Lower leg skin (tissue), 4 donors: ENCODE measurements around the gene CRYBA4. TPM values are rescaled to one million over a fixed set of nuclear protein-coding genes. Genes with fewer than 3 reads are reported as not detected.

ENCODE experiments used
- DNase-seq, 2 donors: peaks; one replicate each; pipeline ENCODE4 v3.0.0-alpha.2; 2019; ENCODE audit warnings: low spot score in 2 of 2
- H3K4me3 ChIP-seq: fragments of 200-600 bp; sonication (generic); 2 replicates; pipeline ENCODE4 v1.5.1; 2017; ENCODE audit warnings: mild to moderate bottlenecking, low read depth; ENCODE audit not compliant: poor library complexity, severe bottlenecking
- POLR2A ChIP-seq, 2 donors: fragments of 450-650 bp; IDR thresholded peaks; one replicate each; pipeline ENCODE4 v1.6.1; 2016 to 2017; ENCODE audit warnings: antibody characterized with exemption in 2 of 2, mild to moderate bottlenecking in 1 of 2, moderate library complexity in 1 of 2
- WGBS, 2 donors: methylation state at CpG; one replicate each; pipeline ENCODE4 v1.1.5; 2018; 5-methylcytosine and 5-hydroxymethylcytosine counted together
- intact Hi-C: fragments of 100-400 bp; cut with DNase I; formaldehyde crosslinking; loops from one replicate; pipeline ENCODE4 v1.15.0; 2023; ENCODE audit warnings: low total_unique reads
- total RNA-seq, 4 donors: library from RNA; depleted of rRNA; stranded (reverse); fragments of >200 nt; gene quantifications; one replicate each; pipeline ENCODE4 v1.1.0, GENCODE V29; 2016
- TF ChIP-seq, protein P1 (sequence below), 3 donors: fragments of 450-650 bp; IDR thresholded peaks; one replicate each; pipeline ENCODE4 v1.5.1; 2016; ENCODE audit warnings: antibody characterized with exemption in 3 of 3, mild to moderate bottlenecking in 3 of 3, moderate library complexity in 2 of 3

CRYBA4 gene
- total RNA-seq, 4 donors from 2014 or later, result not detected

DNA sequence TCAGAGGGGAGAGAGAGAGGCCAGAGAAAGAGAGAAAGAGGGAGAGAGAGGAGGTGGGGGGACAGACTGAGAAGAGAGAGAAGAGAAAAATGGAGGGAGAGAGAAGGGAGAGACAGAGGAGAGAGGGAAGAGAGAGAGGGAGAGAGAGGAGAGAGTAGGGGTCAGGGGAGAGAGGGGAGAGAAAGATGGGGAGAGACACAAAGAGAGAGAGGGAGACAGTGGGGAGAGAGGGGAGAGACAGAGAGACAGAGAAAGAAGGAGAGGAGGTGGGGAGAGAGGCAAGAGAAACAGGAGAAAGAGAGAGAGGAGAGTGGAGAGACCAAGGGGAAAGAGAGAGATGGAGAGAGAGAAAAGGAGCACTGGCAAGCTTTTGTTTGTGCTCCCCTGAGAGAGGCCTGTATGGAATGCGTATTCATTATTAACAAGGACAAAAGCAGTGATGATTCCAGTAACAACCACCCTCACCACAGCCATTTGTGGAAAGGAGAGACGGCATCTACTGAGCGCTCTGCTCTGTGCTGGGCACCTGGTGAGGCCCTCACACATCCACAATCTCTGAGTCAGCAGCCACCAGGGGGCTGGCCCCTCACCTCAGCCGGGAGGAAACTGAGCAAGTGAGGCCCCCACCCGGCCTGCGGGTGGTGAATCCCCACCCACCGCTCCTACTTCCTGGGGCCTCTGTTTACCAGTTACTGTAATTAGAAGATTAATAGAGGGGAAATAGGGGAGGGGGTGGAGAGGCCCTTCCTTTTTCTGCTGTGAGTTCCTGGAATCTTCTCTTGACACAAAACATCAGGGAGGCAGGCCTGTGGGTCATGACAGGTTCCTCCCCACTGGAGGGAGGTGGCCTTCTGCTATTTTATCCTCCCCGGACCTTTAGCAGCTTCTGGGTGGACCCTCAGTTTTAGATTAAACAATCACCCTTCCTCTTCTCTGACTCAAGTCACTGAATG lies 21.0 kb downstream of the CRYBA4 start:
- no peak overlapping the region for H3K4me3 ChIP-seq
- no peak for DNase-seq
- WGBS, 2 donors, result 43 to 55% methylated on average over 8 of the region's 8 CpGs
- intact Hi-C loops, result no loop called here
- TF ChIP-seq, protein P1, sequence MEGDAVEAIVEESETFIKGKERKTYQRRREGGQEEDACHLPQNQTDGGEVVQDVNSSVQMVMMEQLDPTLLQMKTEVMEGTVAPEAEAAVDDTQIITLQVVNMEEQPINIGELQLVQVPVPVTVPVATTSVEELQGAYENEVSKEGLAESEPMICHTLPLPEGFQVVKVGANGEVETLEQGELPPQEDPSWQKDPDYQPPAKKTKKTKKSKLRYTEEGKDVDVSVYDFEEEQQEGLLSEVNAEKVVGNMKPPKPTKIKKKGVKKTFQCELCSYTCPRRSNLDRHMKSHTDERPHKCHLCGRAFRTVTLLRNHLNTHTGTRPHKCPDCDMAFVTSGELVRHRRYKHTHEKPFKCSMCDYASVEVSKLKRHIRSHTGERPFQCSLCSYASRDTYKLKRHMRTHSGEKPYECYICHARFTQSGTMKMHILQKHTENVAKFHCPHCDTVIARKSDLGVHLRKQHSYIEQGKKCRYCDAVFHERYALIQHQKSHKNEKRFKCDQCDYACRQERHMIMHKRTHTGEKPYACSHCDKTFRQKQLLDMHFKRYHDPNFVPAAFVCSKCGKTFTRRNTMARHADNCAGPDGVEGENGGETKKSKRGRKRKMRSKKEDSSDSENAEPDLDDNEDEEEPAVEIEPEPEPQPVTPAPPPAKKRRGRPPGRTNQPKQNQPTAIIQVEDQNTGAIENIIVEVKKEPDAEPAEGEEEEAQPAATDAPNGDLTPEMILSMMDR (IDR thresholded peaks at IDR 0.05), result no peak
- TF ChIP-seq POLR2A (IDR thresholded peaks at IDR 0.05), result no peak

DNA sequence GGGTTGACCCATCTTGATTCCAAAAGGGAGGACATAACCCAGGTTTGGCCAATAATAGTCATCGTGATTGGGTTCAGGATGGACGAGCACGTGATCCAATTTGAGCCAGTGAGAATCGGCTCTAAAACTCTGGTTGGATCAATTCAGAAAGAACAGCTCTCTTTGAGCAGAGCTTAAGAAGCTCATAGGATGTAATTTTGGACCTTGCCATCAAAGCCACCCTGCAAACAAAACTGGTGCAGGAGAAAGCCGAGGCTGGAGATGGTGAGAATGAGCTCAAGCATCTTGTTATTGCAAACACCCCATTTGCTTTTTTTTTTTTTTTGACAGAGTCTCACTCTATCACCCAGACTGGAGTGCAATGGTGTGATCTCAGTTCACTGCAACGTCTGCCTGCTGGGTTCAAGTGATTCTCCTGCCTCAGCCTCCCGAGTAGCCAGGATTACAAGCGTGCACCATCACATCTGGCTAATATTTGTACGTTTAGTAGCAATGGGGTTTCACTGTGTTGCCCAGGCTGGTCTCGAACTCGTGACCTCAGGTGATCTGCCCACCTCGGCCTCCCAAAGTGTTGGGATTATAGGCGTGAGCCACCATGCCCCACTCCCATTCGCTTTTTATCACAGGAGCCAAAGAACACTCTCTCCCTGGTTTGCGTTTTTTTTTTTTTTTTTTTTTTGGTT lies 21.8 kb downstream of the CRYBA4 start:
- TF ChIP-seq POLR2A (IDR thresholded peaks at IDR 0.05), result no peak
- TF ChIP-seq, protein P1 (IDR thresholded peaks at IDR 0.05), result no peak
- 86 to 89% methylated on average over 15 of the region's 15 CpGs for WGBS, 2 donors
- no peak overlapping the region for H3K4me3 ChIP-seq
- intact Hi-C loops, result no loop called here
- no peak for DNase-seq

DNA sequence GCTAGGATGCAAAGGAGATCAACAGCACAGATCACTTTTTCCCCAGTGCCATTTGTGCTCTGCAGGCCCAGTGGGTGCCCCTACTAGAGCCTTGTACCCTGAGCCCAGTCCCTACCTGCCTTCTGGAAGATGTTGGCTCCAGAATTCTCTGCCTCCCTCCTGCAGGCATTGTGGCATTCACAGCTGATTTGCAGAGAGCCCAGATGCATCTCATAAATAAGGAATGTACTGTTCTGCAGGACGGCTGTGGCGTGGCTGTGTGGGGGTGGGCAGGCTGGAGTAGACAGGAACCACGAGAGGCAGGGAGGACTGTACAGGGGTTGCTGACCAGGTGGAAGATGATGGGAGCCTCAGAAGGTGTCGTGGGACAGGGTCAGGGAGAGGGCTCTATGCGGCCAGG lies 24.4 kb downstream of the CRYBA4 start:
- H3K4me3 ChIP-seq, result no peak overlapping the region
- TF ChIP-seq, protein P1 (IDR thresholded peaks at IDR 0.05), result no peak
- TF ChIP-seq POLR2A (IDR thresholded peaks at IDR 0.05), result no peak
- intact Hi-C loops, result no loop called here
- 51 to 58% methylated on average over 5 of the region's 5 CpGs for WGBS, 2 donors
- DNase-seq, result no peak

DNA sequence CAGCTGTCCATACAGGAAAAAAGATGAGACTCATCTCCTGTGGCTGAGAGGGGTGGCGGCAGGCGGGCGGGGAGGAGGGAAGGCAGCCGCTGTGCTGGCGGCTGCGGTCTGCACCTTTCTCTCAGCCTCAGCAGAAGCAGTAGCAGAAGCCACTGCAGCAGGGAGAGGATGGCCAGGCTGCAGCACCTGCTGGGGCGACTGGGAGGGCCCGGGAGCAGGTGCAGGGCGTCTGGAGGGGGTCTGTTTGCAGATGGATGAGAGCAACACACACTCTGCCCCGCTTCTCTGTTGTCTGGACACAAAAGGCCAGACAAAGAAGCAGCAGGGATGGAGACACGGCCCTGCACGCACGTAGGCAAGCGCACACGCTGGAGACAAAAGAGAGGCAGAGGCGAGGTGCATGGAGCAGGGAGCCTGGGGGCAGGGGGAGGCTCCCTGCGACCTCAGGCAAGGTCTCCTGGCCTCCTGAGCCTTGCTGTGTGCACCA lies 26.3 kb downstream of the CRYBA4 start:
- TF ChIP-seq, protein P1 (IDR thresholded peaks at IDR 0.05), result no peak
- TF ChIP-seq POLR2A (IDR thresholded peaks at IDR 0.05), result no peak
- no peak for DNase-seq
- 40 to 44% methylated on average over 17 of the region's 17 CpGs for WGBS, 2 donors
- no peak overlapping the region for H3K4me3 ChIP-seq
- intact Hi-C loops, result no loop called here

DNA sequence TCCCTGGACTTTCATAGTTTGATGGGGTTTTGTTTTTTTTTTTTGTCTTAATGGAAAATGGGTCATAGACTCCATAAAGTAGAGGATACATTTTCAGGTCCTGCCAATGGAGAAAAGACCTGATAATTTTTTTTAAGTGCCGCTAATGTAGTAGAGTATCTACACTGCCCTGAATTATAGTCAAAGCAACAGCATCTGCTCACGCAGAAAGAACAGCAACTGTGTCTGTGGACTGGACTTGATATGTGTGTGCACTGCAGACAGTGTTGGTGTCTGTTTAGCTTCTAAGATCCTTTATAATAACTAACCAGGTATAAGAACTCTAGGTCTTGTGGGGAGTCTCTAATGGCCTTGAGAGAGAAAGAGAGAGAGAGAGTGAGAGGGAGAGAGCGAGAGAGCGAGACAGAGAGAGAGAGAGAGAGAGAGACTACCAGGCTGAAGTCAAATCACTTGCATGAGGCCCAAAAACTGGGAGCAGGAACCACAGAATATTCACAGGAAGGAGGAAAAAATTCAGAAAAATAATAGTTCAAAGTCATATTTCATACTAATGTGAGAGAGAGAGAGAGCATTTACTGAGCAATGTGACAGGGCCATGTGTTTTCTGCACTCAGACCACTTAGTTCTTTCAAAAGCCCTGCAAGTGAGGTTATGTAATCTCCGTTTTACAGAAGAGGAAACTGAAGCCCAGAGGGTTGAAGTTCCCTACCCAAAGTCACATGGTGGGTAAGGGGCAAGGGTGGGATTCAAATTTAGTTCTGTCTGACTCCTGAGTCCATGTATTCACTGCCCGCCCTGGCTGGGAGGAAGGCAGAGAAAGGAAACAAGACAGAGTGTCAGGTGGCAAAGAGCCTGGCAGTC lies 27.0 kb downstream of the CRYBA4 start:
- no peak overlapping the region for H3K4me3 ChIP-seq
- WGBS, 2 donors, result 69 to 79% methylated on average over 6 of the region's 6 CpGs
- intact Hi-C loops, result no loop called here
- TF ChIP-seq POLR2A (IDR thresholded peaks at IDR 0.05), result no peak
- TF ChIP-seq, protein P1 (IDR thresholded peaks at IDR 0.05), result no peak
- no peak for DNase-seq
